ENCODE measurements around the gene HIGD1B.
A peak's percentile ranks its signal among the peaks of the same experiment; 100 is the strongest.
"Not testable (repeated sequence)": the region's sequence is repeated elsewhere in the genome, so short reads cannot be mapped to it uniquely, and the experiment has no call there.

Gene HIGD1B

DNA sequence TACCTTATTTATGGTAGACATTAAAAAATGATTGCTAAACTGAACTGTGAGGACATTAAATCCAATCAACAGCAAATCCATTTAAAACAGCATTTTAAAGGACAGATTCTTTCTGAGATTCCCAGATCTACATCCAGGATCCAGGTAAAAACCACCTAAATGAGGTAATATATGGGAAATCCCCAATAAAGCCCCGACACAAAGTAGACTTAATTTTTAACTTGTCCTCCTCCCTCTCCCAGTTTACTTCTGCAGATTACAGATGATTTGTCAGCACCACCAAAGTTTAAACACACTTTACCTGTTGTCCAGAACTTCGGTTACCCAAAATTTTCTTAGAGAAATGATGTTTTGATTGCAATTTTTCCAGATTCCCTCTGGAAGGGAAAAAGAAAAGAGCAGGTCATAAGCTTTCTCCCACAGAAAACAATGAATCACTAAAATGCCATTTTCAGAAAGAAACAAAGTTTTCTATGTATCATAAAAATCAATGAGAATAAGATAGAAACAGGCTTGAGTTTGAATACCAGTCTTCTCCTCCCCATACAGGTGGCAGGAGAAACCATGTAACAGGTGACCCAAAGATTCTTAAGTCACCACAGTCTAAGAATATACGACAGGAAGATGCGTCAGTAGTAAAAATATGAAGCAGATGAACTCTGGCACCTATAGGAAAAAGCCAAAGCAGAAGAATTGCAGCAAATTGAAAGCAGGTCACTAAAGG, 40.4 kb upstream of the HIGD1B start:
- Histone ChIP-seq H3K4me3 (ENCODE audit: severe bottlenecking) (no peak overlapping the region), H3K36me3 (ENCODE audit: low read depth) (peaks cover 52% of the 10 kb centered on the region), H3K27ac (ENCODE audit: poor library complexity, severe bottlenecking) (no peak overlapping the region), H3K4me1 (ENCODE audit: insufficient read depth, poor library complexity, severe bottlenecking) (no peaks in the 10 kb centered on the region), H3K9me3 (ENCODE audit: severe bottlenecking) (no peaks in the 10 kb centered on the region), H3K27me3 (ENCODE audit: insufficient read depth, poor library complexity, severe bottlenecking) (no peaks in the 10 kb centered on the region)
- ATAC-seq (ENCODE audit: low read depth) (no peak), DNase-seq (ENCODE audit: low spot score) (no peak)
- TF ChIP-seq, protein P1, sequence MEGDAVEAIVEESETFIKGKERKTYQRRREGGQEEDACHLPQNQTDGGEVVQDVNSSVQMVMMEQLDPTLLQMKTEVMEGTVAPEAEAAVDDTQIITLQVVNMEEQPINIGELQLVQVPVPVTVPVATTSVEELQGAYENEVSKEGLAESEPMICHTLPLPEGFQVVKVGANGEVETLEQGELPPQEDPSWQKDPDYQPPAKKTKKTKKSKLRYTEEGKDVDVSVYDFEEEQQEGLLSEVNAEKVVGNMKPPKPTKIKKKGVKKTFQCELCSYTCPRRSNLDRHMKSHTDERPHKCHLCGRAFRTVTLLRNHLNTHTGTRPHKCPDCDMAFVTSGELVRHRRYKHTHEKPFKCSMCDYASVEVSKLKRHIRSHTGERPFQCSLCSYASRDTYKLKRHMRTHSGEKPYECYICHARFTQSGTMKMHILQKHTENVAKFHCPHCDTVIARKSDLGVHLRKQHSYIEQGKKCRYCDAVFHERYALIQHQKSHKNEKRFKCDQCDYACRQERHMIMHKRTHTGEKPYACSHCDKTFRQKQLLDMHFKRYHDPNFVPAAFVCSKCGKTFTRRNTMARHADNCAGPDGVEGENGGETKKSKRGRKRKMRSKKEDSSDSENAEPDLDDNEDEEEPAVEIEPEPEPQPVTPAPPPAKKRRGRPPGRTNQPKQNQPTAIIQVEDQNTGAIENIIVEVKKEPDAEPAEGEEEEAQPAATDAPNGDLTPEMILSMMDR (IDR thresholded peaks at IDR 0.05; ENCODE audit: poor library complexity, severe bottlenecking) = no peak

DNA sequence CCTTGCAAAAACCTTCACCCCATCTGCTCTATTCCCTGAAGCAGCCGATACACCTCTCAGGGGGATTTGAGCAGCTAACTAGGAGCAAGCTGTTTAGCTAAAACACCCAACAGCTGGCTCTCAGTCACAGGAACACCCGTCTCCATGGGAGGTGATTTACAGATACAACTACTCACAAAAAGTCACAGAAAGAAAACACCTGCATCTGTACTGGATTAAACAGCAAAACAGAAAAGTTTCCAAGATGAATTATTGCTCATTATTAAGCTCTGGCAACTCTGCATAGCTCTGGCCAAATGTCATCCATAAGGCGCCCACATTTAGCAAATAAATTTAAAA, 39.9 kb upstream of the HIGD1B start:
- ATAC-seq (ENCODE audit: low read depth) = no peak
- no peak overlapping the region for H3K27ac ChIP-seq (ENCODE audit: poor library complexity, severe bottlenecking)
- DNase-seq (ENCODE audit: low spot score) = no peak
- H3K4me1 ChIP-seq (ENCODE audit: insufficient read depth, poor library complexity, severe bottlenecking) = no peaks in the 10 kb centered on the region
- H3K36me3 ChIP-seq (ENCODE audit: low read depth) = peaks cover 46% of the 10 kb centered on the region
- no peak overlapping the region for H3K4me3 ChIP-seq (ENCODE audit: severe bottlenecking)
- H3K27me3 ChIP-seq (ENCODE audit: insufficient read depth, poor library complexity, severe bottlenecking) = no peaks in the 10 kb centered on the region
- TF ChIP-seq, protein P1 (IDR thresholded peaks at IDR 0.05; ENCODE audit: poor library complexity, severe bottlenecking) = no peak
- H3K9me3 ChIP-seq (ENCODE audit: severe bottlenecking) = no peaks in the 10 kb centered on the region

DNA sequence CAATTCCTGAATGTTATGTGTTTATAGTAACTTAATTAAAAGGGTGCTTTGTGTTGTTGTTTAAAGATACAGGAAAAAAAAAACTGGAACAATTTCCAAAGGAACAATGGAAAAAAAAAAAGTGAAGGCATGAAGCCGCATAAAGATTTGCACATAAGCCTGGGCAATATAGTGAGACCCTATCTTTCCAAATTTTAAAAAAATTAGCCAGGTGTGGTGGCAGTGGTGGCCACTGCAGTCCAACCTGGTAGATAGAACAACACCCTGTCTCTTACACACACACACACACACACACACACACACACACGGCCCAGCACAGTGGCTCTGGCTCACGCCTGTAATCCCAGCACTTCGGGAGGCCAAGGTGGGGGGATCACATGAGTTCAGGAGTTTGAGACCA, 39.5 kb upstream of the HIGD1B start:
- no peak for DNase-seq (ENCODE audit: low spot score)
- no peaks in the 10 kb centered on the region for H3K9me3 ChIP-seq (ENCODE audit: severe bottlenecking)
- ATAC-seq (ENCODE audit: low read depth) = no peak
- no peak overlapping the region for H3K4me3 ChIP-seq (ENCODE audit: severe bottlenecking)
- H3K4me1 ChIP-seq (ENCODE audit: insufficient read depth, poor library complexity, severe bottlenecking) = no peaks in the 10 kb centered on the region
- TF ChIP-seq, protein P1 (IDR thresholded peaks at IDR 0.05; ENCODE audit: poor library complexity, severe bottlenecking) = no peak
- H3K36me3 ChIP-seq (ENCODE audit: low read depth) = peaks cover 43% of the 10 kb centered on the region
- no peaks in the 10 kb centered on the region for H3K27me3 ChIP-seq (ENCODE audit: insufficient read depth, poor library complexity, severe bottlenecking)
- H3K27ac ChIP-seq (ENCODE audit: poor library complexity, severe bottlenecking) = no peak overlapping the region

DNA sequence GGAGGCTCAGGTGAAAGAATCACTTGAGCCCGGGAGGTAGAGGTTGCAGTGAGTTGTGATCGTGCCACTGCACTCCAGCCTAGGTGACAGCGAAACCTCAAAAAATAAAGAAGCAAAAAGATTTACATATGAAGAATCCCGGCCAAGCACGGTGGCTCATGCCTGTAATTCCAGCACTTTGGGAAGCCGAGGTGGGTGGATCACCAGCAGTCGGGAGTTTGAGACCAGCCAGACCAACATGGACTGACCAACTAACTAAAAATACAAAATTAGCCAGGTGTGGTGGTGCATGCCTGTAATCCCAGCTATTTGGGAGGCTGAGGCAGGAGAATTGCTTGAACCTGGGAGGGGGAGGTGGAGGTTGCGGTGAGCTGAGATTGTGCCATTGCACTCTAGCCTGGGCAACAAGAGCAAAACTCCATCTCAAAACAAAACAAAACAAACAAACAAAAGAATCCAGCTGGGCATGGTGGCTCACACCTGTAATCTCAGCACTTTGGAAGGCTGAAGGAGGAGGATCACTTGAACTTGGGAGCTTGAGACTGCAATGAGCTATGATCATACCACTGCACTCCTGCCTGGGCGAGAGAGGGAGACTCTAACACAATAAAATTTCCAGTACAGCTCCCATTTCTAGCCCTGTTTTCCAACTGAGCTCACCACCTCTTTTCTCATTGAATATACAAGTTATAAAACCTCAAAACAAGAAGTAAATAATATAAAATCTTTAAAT, 38.9 kb upstream of the HIGD1B start:
- H3K36me3 ChIP-seq (ENCODE audit: low read depth) = peaks cover 36% of the 10 kb centered on the region
- ATAC-seq (ENCODE audit: low read depth); H3K4me1 ChIP-seq (ENCODE audit: insufficient read depth, poor library complexity, severe bottlenecking); H3K4me3 ChIP-seq (ENCODE audit: severe bottlenecking); H3K27ac ChIP-seq (ENCODE audit: poor library complexity, severe bottlenecking); H3K27me3 ChIP-seq (ENCODE audit: insufficient read depth, poor library complexity, severe bottlenecking); DNase-seq (ENCODE audit: low spot score); H3K9me3 ChIP-seq (ENCODE audit: severe bottlenecking): not testable (repeated sequence)

DNA sequence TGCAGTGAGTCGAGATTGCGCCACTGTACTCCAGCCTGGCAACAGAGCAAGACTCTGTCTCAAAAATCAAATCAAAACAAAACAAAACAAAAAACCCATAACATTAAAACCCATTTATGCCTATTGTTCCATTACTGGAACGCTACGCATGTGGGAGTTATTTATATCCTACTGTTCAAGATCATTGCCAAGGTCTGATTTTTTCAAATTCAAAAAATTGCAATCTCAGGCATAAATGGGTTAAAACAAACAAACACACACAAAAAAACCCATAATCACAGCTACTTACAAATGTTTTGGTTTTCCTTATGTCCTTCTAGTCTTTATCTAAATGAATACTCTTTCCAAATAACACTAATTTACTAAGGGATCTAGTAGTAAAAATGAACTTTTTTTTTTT, 35.4 kb upstream of the HIGD1B start:
- H3K4me1 ChIP-seq (ENCODE audit: insufficient read depth, poor library complexity, severe bottlenecking) = peaks cover 7% of the 10 kb centered on the region
- H3K9me3 ChIP-seq (ENCODE audit: severe bottlenecking) = no peaks in the 10 kb centered on the region
- TF ChIP-seq, protein P1 (IDR thresholded peaks at IDR 0.05; ENCODE audit: poor library complexity, severe bottlenecking) = no peak
- peaks cover 6% of the 10 kb centered on the region for H3K36me3 ChIP-seq (ENCODE audit: low read depth)
- peak overlapping the region; percentile 75 for H3K27ac ChIP-seq (ENCODE audit: poor library complexity, severe bottlenecking)
- H3K27me3 ChIP-seq (ENCODE audit: insufficient read depth, poor library complexity, severe bottlenecking) = no peaks in the 10 kb centered on the region
- DNase-seq (ENCODE audit: low spot score) (no peak), ATAC-seq (ENCODE audit: low read depth) (no peak)
- H3K4me3 ChIP-seq (ENCODE audit: severe bottlenecking) = no peak overlapping the region

DNA sequence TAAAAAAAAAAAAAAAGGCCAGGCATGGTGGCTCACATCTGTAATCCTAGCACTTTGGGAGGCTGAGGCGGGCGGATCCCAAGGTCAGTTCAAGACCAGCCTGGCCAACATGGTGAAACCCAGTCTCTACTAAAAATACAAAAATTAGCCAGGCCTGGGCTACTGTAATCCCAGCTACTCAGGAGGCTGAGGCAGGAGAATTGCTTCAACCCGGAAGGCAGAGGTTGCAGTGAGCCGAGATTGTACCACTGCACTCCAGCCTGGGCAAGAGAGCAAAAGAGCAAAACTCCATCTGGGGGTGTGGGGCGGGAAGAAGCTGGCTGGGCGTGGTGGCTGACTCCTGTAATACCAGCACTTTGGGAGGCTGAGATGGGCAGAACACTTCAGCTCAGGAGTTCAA, 29.2 kb upstream of the HIGD1B start:
- not testable (repeated sequence) for ATAC-seq (ENCODE audit: low read depth); H3K4me3 ChIP-seq (ENCODE audit: severe bottlenecking); H3K9me3 ChIP-seq (ENCODE audit: severe bottlenecking); H3K27me3 ChIP-seq (ENCODE audit: insufficient read depth, poor library complexity, severe bottlenecking); DNase-seq (ENCODE audit: low spot score)
- Histone ChIP-seq H3K27ac (ENCODE audit: poor library complexity, severe bottlenecking) (peak overlapping the region; percentile 4), H3K36me3 (ENCODE audit: low read depth) (peaks cover 18% of the 10 kb centered on the region; the same call in 1 of the 2 replicates), H3K4me1 (ENCODE audit: insufficient read depth, poor library complexity, severe bottlenecking) (peaks cover 36% of the 10 kb centered on the region)
